Stomach (tissue), 9 donors: ENCODE measurements around the gene ACACB. TPM values are rescaled to one million over a fixed set of nuclear protein-coding genes. Genes with fewer than 3 reads are reported as not detected.

ENCODE experiments used
- DNase-seq, 2 donors: peaks; one replicate each; pipeline versions ENCODE4 v3.0.0 to v3.0.0-alpha.2; 2013 to 2019
- H3K27ac ChIP-seq, 5 donors: fragments of 200-600 bp in 4 of 5; sonication (generic) in 4 of 5; one replicate each; pipeline ENCODE4 v1.5.1; 2013 to 2019; ENCODE audit warnings: mild to moderate bottlenecking in 1 of 5, moderate library complexity in 1 of 5
- H3K27me3 ChIP-seq, 3 donors: fragments of 200-600 bp; sonication (generic); one replicate each; pipeline ENCODE4 v1.5.1; 2017 to 2019; ENCODE audit warnings: mixed run types in 1 of 3
- H3K36me3 ChIP-seq, 4 donors: fragments of 200-600 bp; sonication (generic); 1 replicate in 3 of 4; 2 replicates in 1 of 4; pipeline ENCODE4 v1.5.1; 2016 to 2019
- H3K4me1 ChIP-seq, 4 donors: fragments of 200-600 bp; sonication (generic); one replicate each; pipeline ENCODE4 v1.5.1; 2016 to 2019
- H3K4me3 ChIP-seq, 4 donors: fragments of 200-600 bp; sonication (generic) in 3 of 4; one replicate each; pipeline ENCODE4 v1.5.1; 2016 to 2019; ENCODE audit warnings: mild to moderate bottlenecking in 1 of 4
- H3K9me3 ChIP-seq, 4 donors: fragments of 200-600 bp; sonication (generic); one replicate each; pipeline ENCODE4 v1.5.1; 2016 to 2019
- EP300 ChIP-seq: sonication (generic); formaldehyde crosslinking; IDR thresholded peaks from one replicate; pipeline ENCODE4 v1.6.1; 2017; ENCODE audit warnings: antibody characterized with exemption
- POLR2A ChIP-seq, 4 donors: fragments of 450-650 bp; IDR thresholded peaks; one replicate each; pipeline ENCODE4 v1.6.1; 2016; ENCODE audit warnings: antibody characterized with exemption in 4 of 4, control low read depth in 2 of 4, mild to moderate bottlenecking in 1 of 4, moderate library complexity in 1 of 4
- POLR2AphosphoS5 ChIP-seq, 3 donors: sonication (generic); formaldehyde crosslinking; IDR thresholded peaks; one replicate each; pipeline ENCODE4 v1.6.1; 2016; ENCODE audit warnings: antibody characterized with exemption in 3 of 3
- WGBS, 5 donors: extraction: QIAGEN DNeasy Blood & Tissue Kit in 3 of 5; methylation state at CpG; one replicate each; pipeline versions ENCODE4 v1.1.5 to v1.1.7; 2013 to 2018; 5-methylcytosine and 5-hydroxymethylcytosine counted together
- intact Hi-C: fragments of 100-400 bp; cut with DNase I; formaldehyde crosslinking; loops from one replicate; pipeline ENCODE4 v1.15.1; 2023; ENCODE audit warnings: low total_unique reads
- polyA plus RNA-seq, 3 donors: library from polyadenylated mRNA; stranded (reverse); fragments of 200-250 nt; gene quantifications; one replicate each; pipeline ENCODE4 v1.2.3, GENCODE V29; 2013
- total RNA-seq, 5 donors: library from RNA; depleted of rRNA; stranded (reverse); fragments of >200 nt; gene quantifications; one replicate each; pipeline versions ENCODE4 v1.1.0 to v1.2.3, GENCODE V29; 2014 to 2016
- TF ChIP-seq, protein P1 (sequence below), 7 experiments: fragments of 450-650 bp in 4 of 7; fragments of 200-600 bp in 3 of 7; sonication (generic) in 3 of 7; IDR thresholded peaks; one replicate each; pipeline ENCODE4 v1.5.1; 2016 to 2019; ENCODE audit warnings: antibody characterized with exemption in 7 of 7, control low read depth in 2 of 7, mild to moderate bottlenecking in 1 of 7
- donor health status: healthy with polysubstance abuse.
- donor health status: Bipolar disorder and iron deficiency.
- donor health status: healthy.

The ACACB gene
- total and polyA plus RNA-seq, 8 donors: 6.1 to 2,520 (median 50.2) TPM

DNA sequence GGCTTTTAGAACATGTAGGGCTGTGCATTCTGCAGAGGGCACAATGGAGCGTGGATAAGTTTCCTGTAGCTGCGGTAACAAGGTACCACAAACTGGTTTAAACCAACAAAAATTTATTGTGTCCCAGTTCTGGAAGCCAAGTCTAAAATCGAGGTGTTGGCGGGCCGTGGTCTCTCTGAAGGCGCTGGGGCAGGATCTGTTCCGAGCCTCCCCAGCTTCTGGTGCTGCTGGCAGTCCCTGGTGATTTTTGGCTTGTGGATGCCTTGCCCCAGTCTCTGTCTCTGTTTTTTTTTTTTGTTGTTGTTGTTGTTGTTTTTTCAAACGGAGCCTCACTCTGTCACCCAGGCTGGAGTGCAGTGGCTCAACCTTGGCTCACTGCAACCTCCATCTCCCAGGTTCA lies 77.5 kb downstream of the ACACB start:
- no peaks in the 10 kb centered on the region for H3K4me1 ChIP-seq
- H3K4me3 ChIP-seq: no peak overlapping the region
- 96 to 97% (median 96%) methylated on average over 8 of the region's 8 CpGs for WGBS, 5 donors
- TF ChIP-seq, protein P1, sequence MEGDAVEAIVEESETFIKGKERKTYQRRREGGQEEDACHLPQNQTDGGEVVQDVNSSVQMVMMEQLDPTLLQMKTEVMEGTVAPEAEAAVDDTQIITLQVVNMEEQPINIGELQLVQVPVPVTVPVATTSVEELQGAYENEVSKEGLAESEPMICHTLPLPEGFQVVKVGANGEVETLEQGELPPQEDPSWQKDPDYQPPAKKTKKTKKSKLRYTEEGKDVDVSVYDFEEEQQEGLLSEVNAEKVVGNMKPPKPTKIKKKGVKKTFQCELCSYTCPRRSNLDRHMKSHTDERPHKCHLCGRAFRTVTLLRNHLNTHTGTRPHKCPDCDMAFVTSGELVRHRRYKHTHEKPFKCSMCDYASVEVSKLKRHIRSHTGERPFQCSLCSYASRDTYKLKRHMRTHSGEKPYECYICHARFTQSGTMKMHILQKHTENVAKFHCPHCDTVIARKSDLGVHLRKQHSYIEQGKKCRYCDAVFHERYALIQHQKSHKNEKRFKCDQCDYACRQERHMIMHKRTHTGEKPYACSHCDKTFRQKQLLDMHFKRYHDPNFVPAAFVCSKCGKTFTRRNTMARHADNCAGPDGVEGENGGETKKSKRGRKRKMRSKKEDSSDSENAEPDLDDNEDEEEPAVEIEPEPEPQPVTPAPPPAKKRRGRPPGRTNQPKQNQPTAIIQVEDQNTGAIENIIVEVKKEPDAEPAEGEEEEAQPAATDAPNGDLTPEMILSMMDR (IDR thresholded peaks at IDR 0.05): no peak
- TF ChIP-seq POLR2A (IDR thresholded peaks at IDR 0.05) (no peak), POLR2AphosphoS5 (IDR thresholded peaks at IDR 0.05) (no peak), EP300 (no peak)
- no peaks in the 10 kb centered on the region for H3K27me3 ChIP-seq
- intact Hi-C loops: no loop called here
- no peak for DNase-seq
- H3K9me3 ChIP-seq: no peaks in the 10 kb centered on the region
- H3K27ac ChIP-seq: no peak overlapping the region
- peaks cover 70 to 100% (median 99%) of the 10 kb centered on the region in 4 donors for H3K36me3 ChIP-seq

DNA sequence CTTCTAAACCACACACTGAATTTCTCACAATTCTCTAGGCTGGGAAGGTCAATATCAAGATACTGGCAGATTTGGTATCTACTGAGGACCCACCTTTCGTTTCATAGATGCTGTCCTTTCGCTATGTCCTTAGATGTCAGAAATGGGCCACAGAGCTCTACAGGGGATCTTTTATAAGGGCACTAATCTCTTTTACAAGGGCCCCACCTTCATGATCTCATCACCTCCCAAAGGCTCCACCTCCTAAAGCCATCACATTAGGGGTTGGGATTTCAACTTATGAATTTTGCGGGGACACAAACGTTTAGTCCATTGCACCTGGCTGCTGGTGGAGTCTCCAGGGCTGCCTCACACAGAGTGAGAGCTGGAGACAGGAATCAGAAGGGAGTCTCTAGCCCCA lies 79.9 kb downstream of the ACACB start:
- Histone ChIP-seq H3K36me3 (peaks cover 66 to 100% (median 99%) of the 10 kb centered on the region in 4 donors), H3K27ac (no peak overlapping the region), H3K4me3 (no peak overlapping the region), H3K4me1 (no peaks in the 10 kb centered on the region), H3K27me3 (no peaks in the 10 kb centered on the region), H3K9me3 (no peaks in the 10 kb centered on the region)
- WGBS, 5 donors: 90 to 100% (median 97%) methylated on average over 4 of the region's 4 CpGs
- no peak for DNase-seq
- no peak for TF ChIP-seq POLR2A (IDR thresholded peaks at IDR 0.05)
- no peak for TF ChIP-seq EP300
- TF ChIP-seq, protein P1 (IDR thresholded peaks at IDR 0.05): no peak
- TF ChIP-seq POLR2AphosphoS5 (IDR thresholded peaks at IDR 0.05): no peak
- intact Hi-C loops: no loop called here

DNA sequence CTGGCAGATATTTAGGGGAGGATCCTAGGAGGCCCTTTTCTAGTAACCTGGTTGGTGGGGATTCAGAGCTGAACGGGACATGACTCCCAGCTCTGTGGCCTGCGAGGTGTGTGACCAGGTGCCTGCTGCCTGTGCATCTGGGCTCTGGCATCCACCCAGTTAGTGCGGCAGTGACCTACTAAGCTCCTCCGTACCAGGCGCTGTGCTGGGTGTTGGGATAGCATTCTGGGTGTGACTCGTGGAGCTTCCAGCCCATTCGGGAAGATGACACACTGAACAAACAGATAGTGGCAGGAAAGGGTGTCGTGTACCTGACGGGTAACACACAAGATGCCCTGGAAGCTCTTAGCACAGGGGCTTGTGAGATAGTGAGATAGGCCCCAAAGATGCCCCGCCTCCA lies 80.9 kb downstream of the ACACB start:
- no peaks in the 10 kb centered on the region for H3K27me3 ChIP-seq
- H3K4me3 ChIP-seq: no peak overlapping the region
- H3K27ac ChIP-seq: no peak overlapping the region
- no peaks in the 10 kb centered on the region for H3K4me1 ChIP-seq
- no peak for TF ChIP-seq POLR2AphosphoS5 (IDR thresholded peaks at IDR 0.05)
- TF ChIP-seq, protein P1 (IDR thresholded peaks at IDR 0.05): no peak
- TF ChIP-seq EP300: no peak
- TF ChIP-seq POLR2A (IDR thresholded peaks at IDR 0.05): no peak
- DNase-seq: no peak
- peaks cover 65 to 100% (median 99%) of the 10 kb centered on the region in 4 donors for H3K36me3 ChIP-seq
- no peaks in the 10 kb centered on the region for H3K9me3 ChIP-seq
- intact Hi-C loops: no loop called here
- WGBS, 5 donors: 89 to 99% (median 94%) methylated on average over 10 of the region's 10 CpGs

DNA sequence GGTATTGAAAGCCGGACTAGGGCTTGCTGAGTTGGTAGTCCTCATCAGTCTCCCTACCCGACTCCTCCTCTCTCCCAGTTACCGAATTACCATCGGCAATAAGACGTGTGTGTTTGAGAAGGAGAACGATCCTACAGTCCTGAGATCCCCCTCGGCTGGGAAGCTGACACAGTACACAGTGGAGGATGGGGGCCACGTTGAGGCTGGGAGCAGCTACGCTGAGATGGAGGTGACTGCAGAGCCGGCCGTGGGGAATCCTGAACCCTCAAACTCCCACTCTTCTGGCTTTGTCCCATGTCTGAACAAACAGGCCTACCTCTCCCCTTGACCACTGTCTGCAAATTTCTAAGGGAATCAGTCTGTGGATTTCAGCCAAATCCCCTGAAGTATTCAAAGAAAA lies 82.9 kb downstream of the ACACB start:
- no peaks in the 10 kb centered on the region for H3K9me3 ChIP-seq
- no peaks in the 10 kb centered on the region for H3K4me1 ChIP-seq
- H3K4me3 ChIP-seq: no peak overlapping the region
- TF ChIP-seq POLR2A (IDR thresholded peaks at IDR 0.05) (no peak), POLR2AphosphoS5 (IDR thresholded peaks at IDR 0.05) (no peak), EP300 (no peak)
- TF ChIP-seq, protein P1 (IDR thresholded peaks at IDR 0.05): no peak
- peaks cover 66 to 100% (median 99%) of the 10 kb centered on the region in 4 donors for H3K36me3 ChIP-seq
- no peak overlapping the region for H3K27ac ChIP-seq
- no peak for DNase-seq
- intact Hi-C loops: no loop called here
- WGBS, 5 donors: 79 to 95% (median 93%) methylated on average over 11 of the region's 11 CpGs
- H3K27me3 ChIP-seq: no peaks in the 10 kb centered on the region
